Measurements from ENCODE around the gene CHST11.

GRCh38 chr12:104522985-104523722, 66.4 kb downstream of the CHST11 start:
- no peak for TF ChIP-seq POLR2AphosphoS5 (IDR thresholded peaks at IDR 0.05)
- TF ChIP-seq, protein P1, sequence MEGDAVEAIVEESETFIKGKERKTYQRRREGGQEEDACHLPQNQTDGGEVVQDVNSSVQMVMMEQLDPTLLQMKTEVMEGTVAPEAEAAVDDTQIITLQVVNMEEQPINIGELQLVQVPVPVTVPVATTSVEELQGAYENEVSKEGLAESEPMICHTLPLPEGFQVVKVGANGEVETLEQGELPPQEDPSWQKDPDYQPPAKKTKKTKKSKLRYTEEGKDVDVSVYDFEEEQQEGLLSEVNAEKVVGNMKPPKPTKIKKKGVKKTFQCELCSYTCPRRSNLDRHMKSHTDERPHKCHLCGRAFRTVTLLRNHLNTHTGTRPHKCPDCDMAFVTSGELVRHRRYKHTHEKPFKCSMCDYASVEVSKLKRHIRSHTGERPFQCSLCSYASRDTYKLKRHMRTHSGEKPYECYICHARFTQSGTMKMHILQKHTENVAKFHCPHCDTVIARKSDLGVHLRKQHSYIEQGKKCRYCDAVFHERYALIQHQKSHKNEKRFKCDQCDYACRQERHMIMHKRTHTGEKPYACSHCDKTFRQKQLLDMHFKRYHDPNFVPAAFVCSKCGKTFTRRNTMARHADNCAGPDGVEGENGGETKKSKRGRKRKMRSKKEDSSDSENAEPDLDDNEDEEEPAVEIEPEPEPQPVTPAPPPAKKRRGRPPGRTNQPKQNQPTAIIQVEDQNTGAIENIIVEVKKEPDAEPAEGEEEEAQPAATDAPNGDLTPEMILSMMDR (IDR thresholded peaks at IDR 0.05), result no peak
- no peak for TF ChIP-seq POLR2A (IDR thresholded peaks at IDR 0.05)
- TF ChIP-seq EP300 (IDR thresholded peaks at IDR 0.05), result no peak

All from sigmoid colon (tissue), 4 donors.